Mesenchymal stem cell (in vitro differentiated cells and primary cell): ENCODE measurements around the gene NIT1.
A peak's percentile ranks its signal among the peaks of the same experiment; 100 is the strongest.

Experiments
- DNase-seq: peaks from one replicate; pipeline ENCODE4 v3.0.0-alpha.2; 2013
- H2AFZ ChIP-seq: one replicate; pipeline ENCODE4 v1.6.1; 2013; ENCODE audit warnings: low read depth, mild to moderate bottlenecking, control low read depth, inconsistent platforms, low read length, moderate library complexity
- H2AK5ac ChIP-seq: 2 replicates; pipeline ENCODE4 v1.6.1; 2013; ENCODE audit warnings: low read length, moderate library complexity, mild to moderate bottlenecking, inconsistent platforms; ENCODE audit not compliant: severe bottlenecking
- H2BK120ac ChIP-seq: one replicate; pipeline ENCODE4 v1.6.1; 2013; ENCODE audit warnings: low read depth, mild to moderate bottlenecking, inconsistent platforms, low read length, moderate library complexity
- H2BK12ac ChIP-seq, 2 experiments: one replicate each; pipeline ENCODE4 v1.6.1; 2013; ENCODE audit warnings: inconsistent platforms in 2 of 2, low read length in 2 of 2, mild to moderate bottlenecking in 2 of 2, moderate library complexity in 2 of 2, control low read depth in 1 of 2
- H2BK15ac ChIP-seq: one replicate; pipeline ENCODE4 v1.6.1; 2013; ENCODE audit warnings: mild to moderate bottlenecking, low read depth, inconsistent platforms; ENCODE audit not compliant: poor library complexity, severe bottlenecking
- H2BK5ac ChIP-seq: 2 replicates; pipeline ENCODE4 v1.6.1; 2013; ENCODE audit warnings: low read depth, mild to moderate bottlenecking, low read length, control low read depth, inconsistent platforms; ENCODE audit not compliant: poor library complexity, severe bottlenecking
- H3K14ac ChIP-seq, 2 experiments: one replicate each; pipeline ENCODE4 v1.6.1; 2013; ENCODE audit warnings: inconsistent platforms in 2 of 2, low read length in 2 of 2, control low read depth in 1 of 2, mild to moderate bottlenecking in 1 of 2, moderate library complexity in 1 of 2
- H3K18ac ChIP-seq, 2 experiments: one replicate each; pipeline ENCODE4 v1.6.1; 2013; ENCODE audit warnings: inconsistent platforms in 2 of 2, low read length in 2 of 2, control low read depth in 1 of 2, low read depth in 1 of 2, mild to moderate bottlenecking in 1 of 2
- H3K23ac ChIP-seq, 2 experiments: one replicate each; pipeline ENCODE4 v1.6.1; 2013; ENCODE audit warnings: inconsistent platforms in 2 of 2, low read length in 2 of 2, mild to moderate bottlenecking in 2 of 2, moderate library complexity in 2 of 2, control low read depth in 1 of 2
- H3K27ac ChIP-seq: 2 replicates; pipeline ENCODE4 v1.5.1; 2013; ENCODE audit warnings: mild to moderate bottlenecking, moderate library complexity, low read length, control low read depth, inconsistent platforms; ENCODE audit not compliant: poor library complexity, severe bottlenecking
- H3K27me3 ChIP-seq, 2 experiments: 2 replicates each; pipeline versions ENCODE4 v1.6.1 to v1.7.0; 2013; ENCODE audit warnings: low read length in 2 of 2, mild to moderate bottlenecking in 2 of 2, moderate library complexity in 2 of 2, control low read depth in 1 of 2, inconsistent platforms in 1 of 2; ENCODE audit not compliant: control insufficient read depth in 1 of 2, insufficient read depth in 1 of 2
- H3K36me3 ChIP-seq, 2 experiments: 2 replicates each; pipeline versions ENCODE4 v1.6.1 to v1.7.0; 2013; ENCODE audit warnings: low read length in 2 of 2, control low read depth in 1 of 2, inconsistent platforms in 1 of 2, low read depth in 1 of 2, mild to moderate bottlenecking in 1 of 2; ENCODE audit not compliant: insufficient read depth in 2 of 2, control insufficient read depth in 1 of 2
- H3K4ac ChIP-seq, 2 experiments: one replicate each; pipeline ENCODE4 v1.6.1; 2013; ENCODE audit warnings: inconsistent platforms in 2 of 2, low read length in 2 of 2, mild to moderate bottlenecking in 2 of 2, moderate library complexity in 2 of 2, control low read depth in 1 of 2, low read depth in 1 of 2
- H3K4me1 ChIP-seq: 2 replicates; pipeline ENCODE4 v1.6.1; 2013; ENCODE audit warnings: low read depth, low read length, control low read depth; ENCODE audit not compliant: control insufficient read depth, insufficient read depth
- H3K4me2 ChIP-seq: 2 replicates; pipeline ENCODE4 v1.6.1; 2013; ENCODE audit warnings: low read length, mild to moderate bottlenecking, inconsistent platforms; ENCODE audit not compliant: poor library complexity, severe bottlenecking
- H3K4me3 ChIP-seq, 2 experiments: 2 replicates each; pipeline versions ENCODE4 v1.5.1 to v1.7.0; 2013; ENCODE audit warnings: low read length in 2 of 2, mild to moderate bottlenecking in 2 of 2, control low read depth in 1 of 2, low read depth in 1 of 2; ENCODE audit not compliant: insufficient read depth in 1 of 2
- H3K79me1 ChIP-seq: replicated peaks from 2 replicates; pipeline ENCODE4 v1.6.1; 2013; ENCODE audit warnings: mild to moderate bottlenecking, control low read depth, low read length, inconsistent platforms; ENCODE audit not compliant: poor library complexity, severe bottlenecking
- H3K9ac ChIP-seq: 2 replicates; pipeline ENCODE4 v1.7.0; 2013; ENCODE audit warnings: mild to moderate bottlenecking, low read length, moderate library complexity
- H3K9me3 ChIP-seq: 2 replicates; pipeline ENCODE4 v1.7.0; 2013; ENCODE audit warnings: mild to moderate bottlenecking, low read length; ENCODE audit not compliant: control insufficient read depth
- H4K8ac ChIP-seq: one replicate; pipeline ENCODE4 v1.6.1; 2013; ENCODE audit warnings: inconsistent platforms, mild to moderate bottlenecking, low read length, moderate library complexity
- H4K91ac ChIP-seq: one replicate; pipeline ENCODE4 v1.6.1; 2013; ENCODE audit warnings: mild to moderate bottlenecking, low read length, inconsistent platforms
- WGBS: methylation state at CpG from one replicate; pipeline ENCODE4 v1.1.7; 2013; ENCODE audit warnings: mixed read lengths; 5-methylcytosine and 5-hydroxymethylcytosine counted together

Gene NIT1

DNA sequence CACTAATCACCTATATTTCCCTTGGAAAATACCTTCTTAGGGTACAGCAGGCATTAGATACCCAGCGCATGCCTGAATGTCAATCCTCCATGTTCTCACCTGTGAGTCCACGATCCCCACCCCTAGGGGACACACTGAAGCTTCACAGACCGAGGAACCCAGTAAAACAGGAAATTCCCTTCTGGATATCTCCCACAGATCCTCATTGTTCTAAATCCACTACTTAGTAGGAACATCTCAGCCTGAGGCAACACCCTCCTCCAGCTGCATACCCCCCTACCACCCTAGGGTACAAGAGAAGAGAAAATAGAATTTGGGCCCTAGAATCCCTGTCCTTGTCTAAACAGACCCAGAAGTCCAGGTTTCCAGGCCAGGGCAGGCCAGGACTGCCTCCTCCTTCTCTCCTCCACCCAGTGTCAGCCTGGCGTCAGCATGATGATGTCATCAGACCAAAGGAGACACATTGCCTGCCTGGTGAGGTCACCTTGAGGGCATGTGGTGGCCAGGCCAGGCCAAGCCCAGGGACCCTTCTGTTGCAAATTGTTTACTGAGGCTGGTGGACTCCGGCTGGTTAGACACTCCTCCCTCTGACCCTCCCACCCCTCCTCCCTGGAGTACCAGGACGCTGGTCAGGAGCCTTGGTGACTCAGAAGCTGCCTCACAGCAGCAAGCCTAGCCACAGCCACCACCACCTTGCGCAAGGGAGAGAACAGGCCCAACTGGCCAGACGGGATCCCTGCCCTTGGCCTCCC lies 34.7 kb upstream of the NIT1 start:
- H3K18ac ChIP-seq = peak overlapping the region; percentile 22 to 63
- peak overlapping the region; percentile 91 for H4K8ac ChIP-seq
- peak overlapping the region; percentile 28 for H4K91ac ChIP-seq
- no peaks in the 10 kb centered on the region for H3K36me3 ChIP-seq
- H3K4me3 ChIP-seq = peak overlapping the region in 1 of 2 experiments; percentile 8
- peak; percentile 97 for DNase-seq
- peak overlapping the region; percentile 86 for H3K9ac ChIP-seq
- no peaks in the 10 kb centered on the region for H3K9me3 ChIP-seq
- peaks cover 23% of the 10 kb centered on the region for H3K4me1 ChIP-seq
- H2AFZ ChIP-seq = peak overlapping the region; percentile 30
- no peak overlapping the region for H2AK5ac ChIP-seq
- H3K23ac ChIP-seq = no peak overlapping the region
- H3K4ac ChIP-seq = peak overlapping the region in 1 of 2 experiments; percentile 9
- peak overlapping the region; percentile 92 for H2BK15ac ChIP-seq
- no peaks in the 10 kb centered on the region for H3K27me3 ChIP-seq
- H3K4me2 ChIP-seq = no peak overlapping the region
- no peaks in the 10 kb centered on the region for H3K79me1 ChIP-seq
- H3K27ac ChIP-seq = no peak overlapping the region
- no peak overlapping the region for H3K14ac ChIP-seq
- H2BK120ac ChIP-seq = peak overlapping the region; percentile 2
- no peak overlapping the region for H2BK5ac ChIP-seq
- 35% methylated on average over 8 of the region's 8 CpGs for WGBS
- peak overlapping the region; percentile 9 to 45 for H2BK12ac ChIP-seq

GRCh38 chr1:161083748-161084596 lies 33.9 kb upstream of the NIT1 start:
- H3K27me3 ChIP-seq = no peaks in the 10 kb centered on the region
- H2BK12ac ChIP-seq = peak overlapping the region in 1 of 2 experiments; percentile 8
- H2AK5ac ChIP-seq = no peak overlapping the region
- 78% methylated on average over 10 of the region's 10 CpGs for WGBS
- H3K79me1 ChIP-seq = no peaks in the 10 kb centered on the region
- no peaks in the 10 kb centered on the region for H3K36me3 ChIP-seq
- no peaks in the 10 kb centered on the region for H3K9me3 ChIP-seq
- DNase-seq = peak; percentile 23
- no peak overlapping the region for H3K14ac ChIP-seq
- no peak overlapping the region for H3K4me3 ChIP-seq
- peak overlapping the region; percentile 86 for H3K9ac ChIP-seq
- peak overlapping the region; percentile 30 for H2AFZ ChIP-seq
- peak overlapping the region; percentile 92 for H2BK15ac ChIP-seq
- H3K23ac ChIP-seq = no peak overlapping the region
- H4K8ac ChIP-seq = peak overlapping the region; percentile 91
- peaks cover 26% of the 10 kb centered on the region for H3K4me1 ChIP-seq
- peak overlapping the region in 1 of 2 experiments; percentile 9 for H3K4ac ChIP-seq
- H4K91ac ChIP-seq = peak overlapping the region; percentile 28
- peak overlapping the region; percentile 22 to 63 for H3K18ac ChIP-seq
- H2BK5ac ChIP-seq = no peak overlapping the region
- H3K4me2 ChIP-seq = no peak overlapping the region
- peak overlapping the region; percentile 2 for H2BK120ac ChIP-seq
- H3K27ac ChIP-seq = no peak overlapping the region

DNA sequence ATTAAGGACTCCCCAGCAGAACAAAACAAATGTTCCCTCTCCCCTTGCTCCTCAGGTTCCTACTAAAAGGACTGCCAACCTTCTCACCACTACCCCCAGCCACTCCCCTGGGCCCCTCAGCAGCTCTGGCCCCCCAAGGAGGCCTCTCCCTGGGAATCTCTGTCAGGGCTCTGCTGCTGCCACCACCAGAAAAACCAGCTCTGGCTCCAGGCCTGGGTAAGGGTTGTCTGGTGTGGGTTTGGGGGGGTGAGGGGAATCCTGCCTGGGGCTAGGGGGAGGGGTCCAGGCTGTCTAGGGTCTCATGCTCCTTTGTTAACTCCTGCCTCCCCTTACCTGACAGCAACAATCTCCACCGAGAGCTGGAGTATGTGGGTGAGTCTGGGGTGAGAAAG lies 33.3 kb upstream of the NIT1 start:
- Histone ChIP-seq H2BK15ac (peak overlapping the region; percentile 2), H3K18ac (no peak overlapping the region), H3K23ac (no peak overlapping the region), H3K4me2 (no peak overlapping the region), H3K14ac (no peak overlapping the region), H3K27me3 (no peaks in the 10 kb centered on the region), H3K9ac (no peak overlapping the region), H4K91ac (no peak overlapping the region), H3K79me1 (no peaks in the 10 kb centered on the region), H3K9me3 (no peaks in the 10 kb centered on the region), H3K4me1 (peaks cover 27% of the 10 kb centered on the region), H3K27ac (no peak overlapping the region), H2BK5ac (no peak overlapping the region), H3K4ac (no peak overlapping the region), H2AFZ (no peak overlapping the region), H2BK120ac (peak overlapping the region; percentile 82), H3K4me3 (no peak overlapping the region), H4K8ac (no peak overlapping the region), H3K36me3 (no peaks in the 10 kb centered on the region), H2BK12ac (no peak overlapping the region), H2AK5ac (no peak overlapping the region)
- WGBS = 100% methylated on average over 1 of the region's 1 CpG
- no peak for DNase-seq

GRCh38 chr1:161085165-161085564 lies 32.7 kb upstream of the NIT1 start:
- Histone ChIP-seq H4K8ac (peak overlapping the region; percentile 27), H3K4me2 (no peak overlapping the region), H3K27ac (no peak overlapping the region)

More at GRCh38 chr1:161085165-161085564, 32.7 kb upstream of the NIT1 start:
- no peak overlapping the region for H2BK15ac ChIP-seq
- H3K27me3 ChIP-seq = no peaks in the 10 kb centered on the region
- H4K91ac ChIP-seq = no peak overlapping the region
- peak overlapping the region in 1 of 2 experiments; percentile 28 for H3K18ac ChIP-seq
- H3K36me3 ChIP-seq = no peaks in the 10 kb centered on the region
- H2BK120ac ChIP-seq = peak overlapping the region; percentile 6
- H3K4me3 ChIP-seq = no peak overlapping the region
- H2BK5ac ChIP-seq = no peak overlapping the region
- no peak overlapping the region for H3K4ac ChIP-seq
- H3K9me3 ChIP-seq = no peaks in the 10 kb centered on the region
- peak; percentile 51 for DNase-seq
- no peak overlapping the region for H2AFZ ChIP-seq
- WGBS = 31% methylated on average over 1 of the region's 2 CpGs
- H3K23ac ChIP-seq = no peak overlapping the region
- H3K4me1 ChIP-seq = peaks cover 27% of the 10 kb centered on the region
- no peak overlapping the region for H2AK5ac ChIP-seq
- H3K9ac ChIP-seq = peak overlapping the region; percentile 16
- no peaks in the 10 kb centered on the region for H3K79me1 ChIP-seq
- H2BK12ac ChIP-seq = peak overlapping the region in 1 of 2 experiments; percentile 33
- H3K14ac ChIP-seq = no peak overlapping the region
